Measurements from ENCODE around the gene GTSE1. TPM values are rescaled to one million over a fixed set of nuclear protein-coding genes. Genes with fewer than 3 reads are reported as not detected.

The GTSE1 gene
- total RNA-seq, 2 experiments from 2014 or later: 39.4 to 41.4 TPM

DNA sequence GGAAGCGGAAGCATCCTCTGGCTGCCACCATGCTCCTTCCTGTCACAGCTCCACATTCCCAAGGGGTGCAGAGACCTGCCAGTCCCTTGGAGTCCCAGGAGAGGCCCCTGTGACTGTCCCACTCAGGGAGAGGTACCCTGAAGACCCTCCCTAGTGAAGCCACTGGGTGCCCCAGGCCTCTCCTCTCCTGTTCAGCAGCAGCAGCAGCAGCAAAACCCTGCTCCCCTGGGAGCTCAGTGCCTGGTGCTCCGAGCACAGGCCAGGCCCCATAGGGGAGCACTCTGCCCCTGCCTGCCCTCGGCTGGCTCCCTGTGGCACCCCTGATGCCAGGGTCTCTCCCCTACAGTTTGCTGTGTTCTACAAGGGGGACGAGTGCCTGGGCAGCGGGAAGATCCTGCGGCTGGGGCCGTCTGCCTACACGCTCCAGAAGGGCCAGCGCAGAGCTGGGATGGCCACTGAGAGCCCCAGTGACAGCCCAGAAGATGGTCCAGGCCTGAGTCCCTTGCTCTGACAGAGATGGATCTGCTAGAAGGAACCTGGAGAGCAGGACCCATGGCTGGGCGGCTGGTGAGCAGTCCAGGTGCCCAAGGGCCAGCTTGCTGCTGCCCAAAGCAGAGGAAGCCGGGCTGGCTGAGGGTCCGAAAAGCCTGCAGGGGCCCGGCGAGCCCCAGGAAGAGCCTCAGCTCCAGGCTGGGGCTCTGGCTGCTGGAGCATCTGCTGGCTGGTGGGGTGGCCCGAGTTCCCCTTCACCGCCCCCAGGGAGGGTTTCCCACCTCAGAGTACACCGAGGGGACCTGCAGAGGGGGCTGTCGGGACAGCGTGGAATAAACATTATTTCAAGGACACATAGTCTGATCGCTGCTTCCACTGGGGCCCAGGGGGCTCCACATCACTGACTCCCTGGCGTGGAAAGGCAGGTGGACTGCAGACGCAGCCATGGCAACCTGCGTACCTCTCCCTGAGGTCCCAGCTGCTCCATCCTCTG is 60.1 kb downstream of the GTSE1 start:
- Mint-ChIP-seq H3K27me3 (no peaks in the 10 kb centered on the region), H3K4me3 (no peak overlapping the region), H3K9me3 (peaks cover 5% of the 10 kb centered on the region), H3K36me3 (ENCODE audit: low read depth) (peaks cover 45% of the 10 kb centered on the region), H3K4me1 (ENCODE audit: low read depth) (peaks cover 4% of the 10 kb centered on the region), H3K27ac (no peak overlapping the region)
- DNase-seq (no peak), ATAC-seq (no peak)
- no peak for TF ChIP-seq CTCF (IDR thresholded peaks at IDR 0.05)
- ChIA-PET CTCF (interaction anchor here (1.0 to 2.3 kb wide), 4 partner anchors 11 to 185 kb away, joined by 3 to 9 read pairs (median 6); partner anchors contain the start of gene TRMU), POLR2A (interaction anchor here (1.4 kb wide), 1 partner anchor 13 kb away, joined by 3 read pairs; no protein-coding TSS in a partner anchor)
- intact Hi-C loops (cut with micrococcal nuclease): no loop called here

- no peak for DNase-seq
Measured at GRCh38 chr22:46357711-46358520, 61.2 kb downstream of the GTSE1 start.

DNA sequence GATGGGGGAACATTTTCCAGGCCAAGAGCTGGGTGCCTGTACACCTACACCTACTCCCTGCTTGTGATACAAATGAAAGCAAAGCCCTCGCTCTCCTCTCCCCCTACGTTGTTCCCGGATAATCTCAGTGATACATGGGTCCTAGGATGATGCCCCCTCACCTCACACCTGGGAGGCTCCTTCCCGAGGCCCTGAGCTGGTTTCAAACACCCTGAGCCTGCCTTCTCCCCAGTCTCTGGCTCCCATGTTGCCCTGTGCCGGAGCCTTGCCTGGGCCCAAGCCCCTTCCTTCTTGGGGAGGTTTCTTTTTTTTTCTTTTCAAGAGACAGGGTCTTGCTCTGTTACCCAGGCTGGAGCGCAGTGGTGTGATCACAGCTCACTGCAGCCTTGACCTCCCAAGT is 62.1 kb downstream of the GTSE1 start:
- Mint-ChIP-seq H3K27me3 (no peaks in the 10 kb centered on the region), H3K36me3 (ENCODE audit: low read depth) (peaks cover 35% of the 10 kb centered on the region), H3K4me1 (ENCODE audit: low read depth) (no peaks in the 10 kb centered on the region), H3K9me3 (peaks cover 5% of the 10 kb centered on the region), H3K4me3 (no peak overlapping the region), H3K27ac (no peak overlapping the region)
- intact Hi-C loops (cut with micrococcal nuclease): no loop called here
- no peak for TF ChIP-seq CTCF (IDR thresholded peaks at IDR 0.05)
- no peak for ATAC-seq
- DNase-seq: no peak
- ChIA-PET POLR2A (no interaction called here), CTCF (interaction anchor here (0.9 kb wide), 1 partner anchor 9 kb away, joined by 4 read pairs; no protein-coding TSS in a partner anchor)

More at GRCh38 chr22:46357711-46358520, 61.2 kb downstream of the GTSE1 start:
- ATAC-seq: no peak
- ChIA-PET POLR2A (no interaction called here), CTCF (no interaction called here)
- no peaks in the 10 kb centered on the region for H3K27me3 Mint-ChIP-seq
- intact Hi-C loops (cut with micrococcal nuclease): no loop called here
- H3K4me1 Mint-ChIP-seq (ENCODE audit: low read depth): no peaks in the 10 kb centered on the region
- peaks cover 37% of the 10 kb centered on the region for H3K36me3 Mint-ChIP-seq (ENCODE audit: low read depth)
- no peak for TF ChIP-seq CTCF (IDR thresholded peaks at IDR 0.05)
- no peak overlapping the region for H3K4me3 Mint-ChIP-seq
- H3K27ac Mint-ChIP-seq: no peak overlapping the region
- H3K9me3 Mint-ChIP-seq: peaks cover 5% of the 10 kb centered on the region

GRCh38 chr22:46359362-46359761 is 62.7 kb downstream of the GTSE1 start:
- Mint-ChIP-seq H3K27me3 (no peaks in the 10 kb centered on the region), H3K4me1 (ENCODE audit: low read depth) (no peaks in the 10 kb centered on the region), H3K9me3 (peaks cover 5% of the 10 kb centered on the region), H3K27ac (no peak overlapping the region), H3K4me3 (no peak overlapping the region), H3K36me3 (ENCODE audit: low read depth) (peaks cover 30% of the 10 kb centered on the region)
- ATAC-seq: no peak
- POLR2A ChIA-PET: no interaction called here
- TF ChIP-seq CTCF (IDR thresholded peaks at IDR 0.05): no peak
- intact Hi-C loops (cut with micrococcal nuclease): no loop called here
- CTCF ChIA-PET: interaction anchor here (0.9 kb wide), 1 partner anchor 8 kb away, joined by 4 read pairs; no protein-coding TSS in a partner anchor
- DNase-seq: no peak

Measured in activated CD8-positive, alpha-beta T cell treated with anti-CD3 and anti-CD28 coated beads for 36 hours (primary cell).